NB4 (cell line): ENCODE results near the gene NFYC.

Source experiments
- DNase-seq: peaks from one replicate; pipeline ENCODE4 v3.0.0; 2010; ENCODE audit warnings: low read depth
- H3K4me3 ChIP-seq: one replicate; pipeline ENCODE4 v1.5.1; 2011; ENCODE audit warnings: mild to moderate bottlenecking, low read depth, low read length, moderate library complexity
- CTCF ChIP-seq: IDR thresholded peaks from one replicate; pipeline ENCODE4 v1.5.1; 2012; ENCODE audit warnings: low read depth, low read length
- MYC ChIP-seq: IDR thresholded peaks from 2 replicates; pipeline ENCODE4 v1.6.1; 2011; ENCODE audit warnings: low read depth, low read length
- POLR2A ChIP-seq: IDR thresholded peaks from 2 replicates; pipeline ENCODE4 v1.6.1; 2011; ENCODE audit warnings: mild to moderate bottlenecking; ENCODE audit not compliant: insufficient read length; ENCODE audit errors: extremely low read depth
- TF ChIP-seq, protein P1 (sequence below): IDR thresholded peaks from 2 replicates; pipeline ENCODE4 v1.6.1; 2011; ENCODE audit warnings: low read depth, low read length

Gene NFYC

GRCh38 chr1:40691538-40692428, at the start of gene NFYC:
Gene NFYC, plus strand, starts transcription at chr1:40691704. Its CDS starts 47,140 bp downstream, at chr1:40738844.
- peak; percentile 98 for DNase-seq
- peak within 1 kb of the TSS; percentile 98 for H3K4me3 ChIP-seq
- TF ChIP-seq, protein P1, sequence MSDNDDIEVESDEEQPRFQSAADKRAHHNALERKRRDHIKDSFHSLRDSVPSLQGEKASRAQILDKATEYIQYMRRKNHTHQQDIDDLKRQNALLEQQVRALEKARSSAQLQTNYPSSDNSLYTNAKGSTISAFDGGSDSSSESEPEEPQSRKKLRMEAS, result peak; percentile 90
- TF ChIP-seq POLR2A, result peak; percentile 92
- peak; percentile 94 for TF ChIP-seq MYC
- TF ChIP-seq CTCF, result no peak

GRCh38 chr1:40645118-40645680, 46.3 kb upstream of the NFYC start:
- no peak for DNase-seq

GRCh38 chr1:40646315-40646714, 45.2 kb upstream of the NFYC start:
- no peak overlapping the region for H3K4me3 ChIP-seq
- no peak for TF ChIP-seq POLR2A
- TF ChIP-seq, protein P1, result no peak
- no peak for TF ChIP-seq MYC
- no peak for TF ChIP-seq CTCF
- no peak for DNase-seq

More at GRCh38 chr1:40645118-40645680, 46.3 kb upstream of the NFYC start:
- no peak overlapping the region for H3K4me3 ChIP-seq
- TF ChIP-seq, protein P1, result no peak
- TF ChIP-seq CTCF (no peak), POLR2A (no peak), MYC (no peak)

- no peak for TF ChIP-seq POLR2A
- TF ChIP-seq, protein P1, result no peak
- no peak for TF ChIP-seq CTCF
- no peak for TF ChIP-seq MYC
- DNase-seq, result no peak
- H3K4me3 ChIP-seq, result no peak overlapping the region
These were observed 43.3 kb upstream of the NFYC start for GRCh38 chr1:40648200-40648599.

GRCh38 chr1:40648928-40649591, 42.4 kb upstream of the NFYC start:
- H3K4me3 ChIP-seq, result no peak overlapping the region
- no peak for DNase-seq
- TF ChIP-seq CTCF, result no peak
- TF ChIP-seq POLR2A, result no peak
- TF ChIP-seq MYC, result no peak
- TF ChIP-seq, protein P1, result no peak
